Transverse colon (tissue), 3 donors: ENCODE results near the gene LMAN1L.

Experiments used
- CTCF ChIP-seq, 5 experiments: fragments of 200-600 bp in 3 of 5; fragments of 450-650 bp in 2 of 5; sonication (generic) in 3 of 5; IDR thresholded peaks; 1 replicate in 2 of 5; 2 replicates in 3 of 5; pipeline ENCODE4 v1.5.1; 2016 to 2017; ENCODE audit warnings: antibody characterized with exemption in 5 of 5, inconsistent platforms in 3 of 5, mild to moderate bottlenecking in 2 of 5, moderate library complexity in 1 of 5
- POLR2A ChIP-seq: fragments of 450-650 bp; IDR thresholded peaks from one replicate; pipeline ENCODE4 v1.6.1; 2016; ENCODE audit warnings: antibody characterized with exemption, mild to moderate bottlenecking, moderate library complexity

- TF ChIP-seq POLR2A = no peak
- TF ChIP-seq CTCF (IDR thresholded peaks at IDR 0.05) = no peak
These were observed 9.6 kb downstream of the LMAN1L start for GRCh38 chr15:74822233-74822632.
